GM12878 (cell line): ENCODE results near the gene BAG3. TPM values are rescaled to one million over a fixed set of nuclear protein-coding genes. Genes with fewer than 3 reads are reported as not detected.

Source experiments
- ATAC-seq: fragments of 200-7000 bp; cut with Tn5 transposase; 3 replicates; pipeline ENCODE4 v1.9.1; 2020; ENCODE audit warnings: mild to moderate bottlenecking, moderate library complexity
- BruUV-seq: library from RNA; stranded (reverse); fragments of 400-500 nt; replicated peaks from 2 replicates; lab custom pipeline; 2021; lab: Mats Ljungman, UMichigan
- CTCF ChIA-PET: fragments of 300-600 bp; sonication (Branson Sonifier 250); formaldehyde crosslinking; extraction: SDS; loops from one replicate; lab custom pipeline; 2021; ENCODE audit warnings: inconsistent platforms; lab: Yijun Ruan, JAX
- POLR2A ChIA-PET: fragments of 350-600 bp; formaldehyde crosslinking; extraction: SDS; loops from one replicate; lab custom pipeline; 2021; ENCODE audit warnings: inconsistent platforms; lab: Charles Lee
- RAD21 ChIA-PET: fragments of 300-600 bp; sonication (Branson Sonifier 250); formaldehyde crosslinking; loops from one replicate; lab custom pipeline; 2023; ENCODE audit warnings: antibody characterized with exemption; ENCODE audit not compliant: unreplicated experiment; lab: Charles Lee
- SMC1A ChIA-PET: fragments of 300-600 bp; sonication (Branson Sonifier 250); formaldehyde crosslinking; loops from one replicate; lab custom pipeline; 2023; ENCODE audit not compliant: unreplicated experiment, uncharacterized antibody; lab: Charles Lee
- DNase-seq: peaks from one replicate; pipeline ENCODE4 v3.0.0-alpha.2; 2011; ENCODE audit warnings: low read depth, low spot score
- FAIRE-seq: peaks from 3 replicates; lab custom pipeline; 2011; peaks lifted over from hg19 to GRCh38; lab: Jason Lieb, UNC
- H2AFZ ChIP-seq: 2 replicates; pipeline ENCODE4 v1.6.0; 2011; ENCODE audit warnings: low read depth, low read length, control low read depth; ENCODE audit not compliant: control insufficient read depth
- H3K27ac ChIP-seq: 2 replicates; pipeline ENCODE4 v1.5.1; 2011; ENCODE audit warnings: control low read depth; ENCODE audit not compliant: control insufficient read depth, insufficient read depth
- H3K27me3 ChIP-seq, 2 experiments: replicated peaks in 1 of 2; 2 replicates each; pipeline versions ENCODE4 v1.6.0 to v1.6.1; 2011; ENCODE audit warnings: low read length in 1 of 2; ENCODE audit not compliant: control insufficient read depth in 2 of 2, insufficient read depth in 2 of 2
- H3K36me3 ChIP-seq, 2 experiments: 2 replicates each; pipeline ENCODE4 v1.5.1; 2011; ENCODE audit warnings: low read length in 1 of 2; ENCODE audit not compliant: control insufficient read depth in 2 of 2, insufficient read depth in 2 of 2
- H3K4me1 ChIP-seq: 2 replicates; pipeline ENCODE4 v1.6.1; 2011; ENCODE audit warnings: mild to moderate bottlenecking, low read length, moderate library complexity, mixed read lengths; ENCODE audit not compliant: control insufficient read depth, insufficient read depth
- H3K4me2 ChIP-seq: 2 replicates; pipeline ENCODE4 v1.6.0; 2011; ENCODE audit warnings: control low read depth; ENCODE audit not compliant: control insufficient read depth, insufficient read depth
- H3K4me3 ChIP-seq: fragments of 200-600 bp; sonication (generic); 2 replicates; pipeline ENCODE4 v1.5.1; 2016
- H3K79me2 ChIP-seq: 2 replicates; pipeline ENCODE4 v1.6.0; 2011; ENCODE audit warnings: low read length; ENCODE audit not compliant: control insufficient read depth, insufficient read depth
- H3K9ac ChIP-seq: 2 replicates; pipeline ENCODE4 v1.8.0; 2011; ENCODE audit warnings: low read length, control low read depth, mixed read lengths; ENCODE audit not compliant: control insufficient read depth, insufficient read depth
- H3K9me3 ChIP-seq: replicated peaks from 3 replicates; pipeline ENCODE4 v1.5.1; 2011; ENCODE audit warnings: mild to moderate bottlenecking, low read length; ENCODE audit not compliant: control insufficient read depth, insufficient read depth
- H4K20me1 ChIP-seq: 2 replicates; pipeline ENCODE4 v1.6.0; 2011; ENCODE audit not compliant: control insufficient read depth, insufficient read depth
- BHLHE40 ChIP-seq, 2 experiments: fragments of 450-650 bp in 1 of 2; IDR thresholded peaks; 2 replicates each; pipeline ENCODE4 v1.6.1; 2011 to 2017; ENCODE audit warnings: low read depth in 2 of 2, borderline replicate concordance in 1 of 2, improper control_type of control experiment in 1 of 2, low read length in 1 of 2, mild to moderate bottlenecking in 1 of 2
- BRCA1 ChIP-seq: IDR thresholded peaks from 2 replicates; pipeline ENCODE4 v1.6.1; 2011; ENCODE audit warnings: low read depth, low read length, improper control_type of control experiment
- FOS ChIP-seq: IDR thresholded peaks from 3 replicates; pipeline ENCODE4 v1.6.1; 2011; ENCODE audit warnings: borderline replicate concordance; ENCODE audit not compliant: insufficient read length; ENCODE audit errors: extremely low read depth
- GATAD2B ChIP-seq: fragments of 450-650 bp; conservative IDR thresholded peaks from 2 replicates; pipeline ENCODE4 v1.6.1; 2017; ENCODE audit warnings: low read depth, mild to moderate bottlenecking, moderate library complexity
- HCFC1 ChIP-seq: fragments of 150-350 bp; IDR thresholded peaks from 2 replicates; pipeline ENCODE4 v1.6.1; 2014; ENCODE audit warnings: low read length
- HSF1 ChIP-seq: fragments of 150-350 bp; IDR thresholded peaks from 2 replicates; pipeline ENCODE4 v1.6.1; 2014; ENCODE audit warnings: mild to moderate bottlenecking, low read depth, low read length
- JUNB ChIP-seq: IDR thresholded peaks from 2 replicates; pipeline ENCODE4 v1.6.1; 2016; ENCODE audit warnings: antibody characterized with exemption, mild to moderate bottlenecking
- LARP7 ChIP-seq: fragments of 450-650 bp; IDR thresholded peaks from 2 replicates; pipeline ENCODE4 v1.6.1; 2017; ENCODE audit warnings: mild to moderate bottlenecking
- MEF2B ChIP-seq: fragments of 450-650 bp; IDR thresholded peaks from 2 replicates; pipeline ENCODE4 v1.6.1; 2018; ENCODE audit warnings: mild to moderate bottlenecking, moderate library complexity; ENCODE audit not compliant: partially characterized antibody, poor library complexity, severe bottlenecking
- NBN ChIP-seq: fragments of 450-650 bp; IDR thresholded peaks from 2 replicates; pipeline ENCODE4 v1.6.1; 2016
- NFIC ChIP-seq: IDR thresholded peaks from 2 replicates; pipeline ENCODE4 v1.6.1; 2012; ENCODE audit warnings: low read depth, mild to moderate bottlenecking, inconsistent platforms, low read length, moderate library complexity
- NFYB ChIP-seq: IDR thresholded peaks from 2 replicates; pipeline ENCODE4 v1.6.1; 2011; ENCODE audit warnings: low read depth, mild to moderate bottlenecking, low read length, improper control_type of control experiment, moderate library complexity; ENCODE audit not compliant: insufficient read depth
- PKNOX1 ChIP-seq: fragments of 450-650 bp; IDR thresholded peaks from 2 replicates; pipeline ENCODE4 v1.6.1; 2016; ENCODE audit warnings: mild to moderate bottlenecking
- POLR2A ChIP-seq: IDR thresholded peaks from 2 replicates; pipeline ENCODE4 v1.6.1; 2011; ENCODE audit warnings: low read depth, mild to moderate bottlenecking, low read length
- PRDM15 ChIP-seq: fragments of 450-650 bp; formaldehyde crosslinking; IDR thresholded peaks from 2 replicates; pipeline ENCODE4 v1.4.0; 2020; ENCODE audit warnings: mild to moderate bottlenecking, moderate library complexity
- SMAD5 ChIP-seq: IDR thresholded peaks from 2 replicates; pipeline ENCODE4 v1.6.1; 2016; ENCODE audit warnings: antibody characterized with exemption, low read depth
- SUPT20H ChIP-seq: IDR thresholded peaks from 2 replicates; pipeline ENCODE4 v1.6.1; 2011; ENCODE audit warnings: low read depth, mild to moderate bottlenecking, low read length, moderate library complexity, borderline replicate concordance; ENCODE audit not compliant: control insufficient read depth
- SUZ12 ChIP-seq: fragments of 200-600 bp; sonication (generic); IDR thresholded peaks from one replicate; pipeline ENCODE4 v1.6.1; 2018; ENCODE audit warnings: antibody characterized with exemption, mild to moderate bottlenecking; ENCODE audit not compliant: unreplicated experiment
- TCF7 ChIP-seq: IDR thresholded peaks from 2 replicates; pipeline ENCODE4 v1.6.1; 2014; ENCODE audit warnings: antibody characterized with exemption, borderline replicate concordance
- WRNIP1 ChIP-seq: IDR thresholded peaks from 2 replicates; pipeline ENCODE4 v1.6.1; 2011; ENCODE audit warnings: low read depth, low read length, improper control_type of control experiment, borderline replicate concordance
- WGBS: methylation state at CpG from one replicate; pipeline ENCODE4 v1.1.6; 2016; ENCODE audit warnings: low lambda C conversion rate; ENCODE audit not compliant: insufficient replicate concordance, insufficient coverage; ENCODE audit errors: missing lambda C conversion rate; 5-methylcytosine and 5-hydroxymethylcytosine counted together
- in situ Hi-C: fragments of 300-500 bp; cut with MboI; formaldehyde crosslinking; loops from 9 replicates; pipeline ENCODE4 v1.14.3; 2018; ENCODE audit warnings: mixed read lengths
- intact Hi-C: fragments of 100-400 bp; cut with micrococcal nuclease; formaldehyde crosslinking; loops from one replicate; pipeline ENCODE4 v1.14.2; 2022; ENCODE audit not compliant: unreplicated experiment
- polyA plus RNA-seq, 11 experiments: library from polyadenylated mRNA; depleted of rRNA in 4 of 11; unstranded in 6 of 11; stranded (reverse) in 5 of 11; fragments of >200 nt; fragmentation: Nextera tagmentation in 4 of 11; fragmentation: Illumina TruSeq in 1 of 11; extraction: Ambion mirVana in 4 of 11; extraction: Trizol in 1 of 11; gene quantifications; 1 replicate in 1 of 11; 2 replicates in 10 of 11; pipeline versions ENCODE4 v1.2.1 to v1.2.3, GENCODE V29; 2011 to 2016; ENCODE audit warnings: inconsistent platforms in 2 of 11, missing spikeins in 2 of 11, low read depth in 1 of 11
- total RNA-seq, 4 experiments: library from RNA; depleted of rRNA in 3 of 4; stranded (reverse); fragments of >200 nt in 3 of 4; fragmentation: Illumina TruSeq in 1 of 4; extraction: Trizol in 1 of 4; gene quantifications; 2 replicates each; pipeline versions ENCODE4 v1.2.1 to v1.2.3, GENCODE V29; 2013 to 2021

The BAG3 gene
- total and polyA plus RNA-seq, 10 of the 15 experiments (the other 5 are each of a cell fraction or from before 2014, with no cell fraction given): 0.71 to 14.1 (median 4.3) TPM

DNA sequence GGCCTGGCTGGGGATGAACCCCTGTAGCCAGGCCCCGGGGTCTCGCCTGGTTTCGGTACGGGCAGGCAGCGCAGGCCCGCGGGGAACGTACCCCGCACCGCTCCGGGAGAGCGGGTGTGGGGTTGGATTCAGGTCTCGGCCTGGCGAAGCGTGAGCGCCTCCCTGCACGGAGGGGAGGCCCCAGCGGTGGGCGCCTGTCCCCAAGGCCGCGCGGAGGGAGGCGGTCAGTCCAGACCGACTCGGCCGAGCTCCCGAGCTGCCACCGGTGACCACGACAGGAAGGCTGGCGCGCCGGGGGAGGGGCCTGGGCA lies 74.3 kb downstream of the BAG3 start:
- FAIRE-seq (no peak), DNase-seq (no peak), ATAC-seq (no peak)
- Histone ChIP-seq H3K27ac (peak overlapping the region; percentile 82), H3K9me3 (no peaks in the 10 kb centered on the region), H3K9ac (peak overlapping the region; percentile 78), H3K4me3 (peak overlapping the region; percentile 64), H4K20me1 (no peaks in the 10 kb centered on the region), H3K36me3 (no peaks in the 10 kb centered on the region), H3K4me2 (peak overlapping the region; percentile 95), H2AFZ (peak overlapping the region; percentile 76), H3K79me2 (peaks cover 1% of the 10 kb centered on the region; the same call in 1 of the 2 replicates), H3K27me3 (no peaks in the 10 kb centered on the region), H3K4me1 (peaks cover 17% of the 10 kb centered on the region)
- ChIA-PET CTCF (interaction anchor here (0.6 to 6.2 kb wide), 14 partner anchors 11 to 641 kb away, joined by 3 to 68 read pairs (median 7); no protein-coding TSS in a partner anchor), POLR2A (interaction anchor here (0.6 to 6.1 kb wide), 18 partner anchors 9 to 148 kb away, joined by 3 to 85 read pairs (median 5); partner anchors contain the start of genes BAG3 and MCMBP), SMC1A (interaction anchor here (0.9 to 6.3 kb wide), 14 partner anchors 8 to 134 kb away, joined by 3 to 165 read pairs (median 6); no protein-coding TSS in a partner anchor), RAD21 (interaction anchor here (0.6 to 8.5 kb wide), 18 partner anchors 9 to 600 kb away, joined by 3 to 143 read pairs (median 5); partner anchors contain the start of gene MCMBP)
- WGBS: 1% methylated on average over 22 of the region's 32 CpGs
- intact Hi-C loops: loop anchor here (1.0 kb wide), 2 partner anchors 16 to 21 kb away; no protein-coding TSS in a partner anchor
- in situ Hi-C loops: no loop called here
- BruUV-seq: no TSS peak
- TF ChIP-seq LARP7 (peak; percentile 77), NBN (peak; percentile 84; the same call in 1 of the 2 replicates), SMAD5 (peak; percentile 52; the same call in 1 of the 2 replicates), JUNB (no peak), SUZ12 (no peak), NFYB (no peak), BRCA1 (no peak), HCFC1 (no peak), FOS (no peak), NFIC (no peak), SUPT20H (no peak), PRDM15 (CRISPR knock-in tag) (no peak), MEF2B (no peak), BHLHE40 (IDR thresholded peaks at IDR 0.05; ENCODE audit: borderline replicate concordance in 1 of 2, low read depth in 2 of 2, low read length in 1 of 2) (peak in 1 of 2 experiments; percentile 2; a peak in 1 of 4 replicates), PKNOX1 (no peak), HSF1 (no peak), WRNIP1 (no peak), TCF7 (no peak), GATAD2B (peak; percentile 63), POLR2A (peak; percentile 90)
